GM18520 (cell line): Measurements from ENCODE around the gene PNPLA6.

ENCODE experiments used
- ATAC-seq: cut with Tn5 transposase; IDR thresholded peaks from one replicate; pipeline ENCODE4 v1.9.1; 2021; ENCODE audit not compliant: unreplicated experiment

PNPLA6 gene

DNA sequence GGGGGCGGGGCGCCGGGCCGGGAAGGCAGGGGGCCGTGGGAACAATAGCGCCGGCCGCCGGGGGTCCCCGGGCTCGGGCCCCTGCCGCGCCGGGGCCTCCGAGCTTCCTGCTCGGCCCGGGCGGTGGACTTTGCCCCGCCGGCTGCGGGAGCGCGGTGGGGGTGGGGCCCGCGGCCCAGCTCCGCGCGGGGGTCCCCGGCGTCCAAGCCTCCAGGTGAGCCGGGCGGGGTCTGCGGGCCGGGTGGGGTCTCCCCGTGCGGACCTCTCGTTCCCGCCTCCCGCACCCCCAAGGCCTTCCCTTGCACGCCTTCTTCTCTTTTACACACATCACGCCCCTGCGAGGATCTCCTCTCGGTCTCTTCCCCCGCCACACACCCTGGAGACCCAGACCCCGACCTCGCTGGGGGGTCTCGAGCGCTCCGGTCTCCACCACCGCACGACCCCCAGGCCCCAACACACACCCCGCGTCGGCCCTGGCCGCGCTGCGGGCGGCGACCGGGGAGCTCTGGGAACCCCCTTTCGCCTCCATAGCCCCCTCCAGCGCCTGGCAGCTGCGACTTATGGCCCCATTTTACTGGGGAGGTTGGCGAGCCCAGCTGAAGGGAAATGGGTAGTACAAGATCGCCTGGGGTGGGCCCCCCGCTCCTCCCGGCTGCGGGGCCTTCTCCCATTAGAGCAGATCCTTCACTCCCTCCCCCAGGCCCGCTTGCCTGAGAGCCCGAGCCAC, 60.9 kb downstream of the PNPLA6 start:
- no peak for ATAC-seq

DNA sequence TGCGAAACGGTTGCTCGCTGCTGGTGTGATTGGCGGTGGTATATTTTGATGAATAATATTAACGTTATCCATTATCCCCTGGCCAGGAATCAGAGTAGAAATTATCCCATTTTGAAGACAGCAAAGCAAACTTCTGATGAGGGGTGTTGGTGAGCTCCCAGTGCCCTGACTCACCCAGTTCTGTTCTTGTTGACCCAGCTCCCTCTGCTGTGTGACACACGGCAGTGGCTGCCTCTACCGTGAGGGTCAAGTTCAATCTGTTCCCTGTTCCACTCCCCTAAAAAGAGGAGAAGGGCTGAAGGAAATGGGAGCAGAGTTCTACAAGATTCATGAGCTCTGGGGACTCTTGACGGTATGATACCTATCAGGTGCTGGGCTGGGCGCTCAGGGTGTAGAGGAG, 62.2 kb downstream of the PNPLA6 start:
- ATAC-seq: no peak

DNA sequence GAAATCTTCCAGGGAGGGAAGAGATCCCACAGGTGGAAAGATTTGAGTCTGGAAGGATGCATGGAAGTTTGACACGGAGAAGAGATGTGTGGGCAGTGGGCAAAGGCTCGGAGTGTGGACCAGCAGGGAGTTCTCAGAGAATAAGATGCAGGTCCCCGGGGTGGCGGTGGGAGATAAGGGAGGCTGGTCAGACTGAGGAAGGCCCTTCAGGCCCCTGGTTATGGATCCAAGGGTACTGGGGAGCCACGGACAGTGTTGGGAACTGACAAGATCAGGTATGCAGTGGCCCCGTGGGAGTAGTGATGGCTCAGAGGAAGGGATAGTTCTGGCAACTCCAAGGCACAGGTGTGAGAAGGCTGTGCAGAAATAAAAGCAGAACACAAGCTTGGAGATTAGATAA, 62.7 kb downstream of the PNPLA6 start:
- no peak for ATAC-seq

DNA sequence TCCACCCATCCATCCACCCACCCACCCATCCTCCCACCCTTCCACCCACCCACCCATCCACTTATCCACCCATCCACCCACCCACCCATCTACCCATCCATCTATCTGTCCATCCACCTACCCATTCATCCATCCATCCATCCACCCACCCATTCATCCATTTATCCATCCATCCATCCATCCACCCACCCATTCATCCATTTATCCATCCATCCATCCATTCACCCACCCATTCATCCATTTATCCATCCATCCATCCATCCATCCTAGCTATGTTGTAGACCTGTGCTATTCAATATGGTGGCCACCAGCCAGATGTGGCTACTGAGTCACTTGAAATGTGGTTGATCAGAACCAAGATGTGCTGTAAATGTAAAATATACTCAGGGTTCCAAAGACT, 65.2 kb downstream of the PNPLA6 start:
- no peak for ATAC-seq

DNA sequence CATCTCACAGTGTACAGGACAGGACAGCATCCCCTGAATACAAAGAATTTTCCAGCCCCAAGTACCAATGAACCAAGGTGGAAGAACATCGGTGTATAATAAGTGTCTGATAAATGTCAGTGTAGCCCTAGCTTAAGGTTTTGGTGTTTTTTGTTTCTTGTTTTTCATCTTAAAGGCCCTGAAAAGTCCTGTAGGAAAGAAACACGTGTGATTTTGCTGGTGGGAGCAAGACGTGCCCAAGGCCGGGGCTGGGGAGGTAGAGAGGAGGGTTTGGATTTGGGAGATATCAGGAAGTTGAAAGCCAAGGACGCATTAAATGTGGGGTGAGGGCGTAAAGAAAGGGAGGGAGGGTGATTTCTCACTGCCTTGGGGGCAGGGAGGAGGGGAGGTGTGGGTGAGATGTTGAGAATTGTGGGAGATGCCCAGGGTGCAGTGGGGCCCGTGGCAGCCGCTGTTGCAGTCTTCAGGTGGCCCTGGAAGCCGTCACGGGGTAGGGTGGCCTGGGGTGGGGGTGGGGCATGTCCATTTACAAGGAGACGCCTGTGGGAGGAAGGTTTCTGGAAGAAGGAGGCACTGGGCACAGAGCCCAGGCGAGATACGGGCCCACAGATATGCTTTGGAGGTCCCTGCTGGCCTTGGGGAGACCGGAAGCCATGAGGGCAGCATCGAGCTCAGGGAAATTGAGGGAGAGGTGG, 66.9 kb downstream of the PNPLA6 start:
- no peak for ATAC-seq

DNA sequence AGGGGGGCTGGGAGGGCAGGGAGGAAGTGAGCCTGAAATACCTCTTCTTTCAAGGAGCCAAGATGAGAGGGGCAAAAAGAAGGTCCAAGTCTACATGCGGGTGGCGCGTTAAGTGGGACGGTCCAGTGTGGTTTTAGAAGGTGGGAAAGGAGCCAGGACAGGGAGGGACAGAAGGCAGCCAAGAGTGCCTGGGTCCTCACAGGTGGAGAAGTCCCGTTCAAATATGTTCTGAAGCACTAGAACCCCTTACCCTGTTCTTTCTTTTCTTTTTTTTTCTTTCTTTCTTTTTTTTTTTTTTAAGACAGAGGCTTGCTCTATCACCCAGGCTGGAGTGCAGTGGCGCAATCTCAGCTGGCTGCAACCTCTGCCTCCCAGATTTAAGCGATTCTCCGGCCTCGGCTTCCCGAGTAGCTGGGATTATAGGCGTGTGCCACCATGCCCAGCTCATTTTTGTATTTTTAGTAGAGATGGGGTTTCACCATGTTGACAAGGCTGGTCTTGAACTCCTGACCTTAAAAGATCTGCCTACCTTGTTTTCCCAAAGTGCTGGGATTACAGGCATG, 67.5 kb downstream of the PNPLA6 start:
- ATAC-seq: no peak

DNA sequence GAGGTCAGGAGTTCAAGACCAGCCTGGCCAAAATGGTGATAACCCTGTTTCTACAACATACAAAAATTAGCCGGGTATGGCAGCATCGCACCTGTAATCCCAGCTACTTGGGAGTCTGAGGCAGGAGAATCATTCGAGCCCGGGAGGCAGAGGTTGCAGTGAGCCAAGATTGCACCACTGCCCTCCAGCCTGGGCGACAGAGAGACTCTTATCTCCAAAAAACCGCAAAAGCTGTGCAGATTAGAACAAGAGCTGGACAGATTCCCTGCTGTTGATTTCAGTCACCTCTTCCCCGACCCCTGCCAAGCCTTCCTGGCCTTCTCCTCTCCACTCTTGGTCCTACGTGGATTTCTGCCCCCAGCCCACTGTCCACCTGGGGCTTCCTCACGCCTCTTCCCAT, 68.4 kb downstream of the PNPLA6 start:
- no peak for ATAC-seq

DNA sequence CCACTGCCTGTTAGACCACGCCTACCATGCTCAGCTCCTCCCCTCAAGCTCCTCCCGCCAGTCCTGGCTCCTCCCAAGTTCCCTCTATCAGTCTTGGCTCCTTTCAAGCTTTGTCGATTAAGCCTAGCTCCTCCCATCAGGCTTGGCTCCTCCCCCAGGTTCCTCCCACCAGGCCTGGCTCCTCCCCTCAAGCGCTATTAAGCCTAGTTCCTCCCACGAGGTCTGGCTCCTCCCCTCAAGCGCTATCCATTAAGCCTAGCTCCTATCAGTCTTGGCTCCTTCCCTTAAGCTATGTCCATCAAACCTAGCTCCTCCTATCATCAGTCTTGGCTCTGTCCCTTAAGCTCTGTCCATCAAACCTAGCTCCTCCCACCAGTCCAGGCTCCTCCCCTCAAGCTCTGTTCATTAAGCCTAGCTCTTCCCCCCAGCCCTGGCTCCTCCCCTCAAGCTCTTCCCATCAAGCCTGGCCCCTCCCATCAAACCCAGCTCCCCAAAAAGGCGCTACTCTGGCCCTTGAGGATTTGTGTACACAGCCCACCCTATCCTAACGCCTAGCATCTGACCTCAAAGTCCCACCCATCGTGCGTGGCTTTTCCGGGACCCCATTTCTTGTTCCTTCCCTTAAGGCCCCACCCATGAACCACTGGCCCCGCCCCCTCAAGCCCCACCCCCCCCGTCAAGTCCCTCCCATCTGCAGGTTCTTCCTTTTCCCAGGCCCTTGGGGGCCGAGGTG, 70.1 kb downstream of the PNPLA6 start:
- ATAC-seq: no peak

DNA sequence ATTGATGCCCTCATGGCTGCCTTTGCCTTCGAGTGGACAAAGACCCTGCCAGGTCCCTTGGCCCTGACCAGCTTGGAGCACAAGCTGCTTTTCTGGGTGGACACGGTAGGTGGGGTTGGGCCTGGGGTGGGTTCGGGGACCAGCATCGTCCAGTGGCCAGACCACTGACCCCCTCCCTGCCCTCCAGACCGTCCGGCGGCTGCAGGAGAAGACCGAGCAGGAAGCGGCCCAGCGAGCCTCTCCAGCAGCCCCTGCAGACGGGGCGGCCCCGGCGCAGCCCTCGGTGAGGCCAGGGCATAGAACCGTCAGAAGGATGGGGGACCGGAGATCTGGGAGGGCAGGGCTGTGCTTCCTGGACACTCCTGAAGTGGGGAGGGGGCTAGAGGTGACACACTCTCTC, 70.8 kb downstream of the PNPLA6 start:
- ATAC-seq: no peak

DNA sequence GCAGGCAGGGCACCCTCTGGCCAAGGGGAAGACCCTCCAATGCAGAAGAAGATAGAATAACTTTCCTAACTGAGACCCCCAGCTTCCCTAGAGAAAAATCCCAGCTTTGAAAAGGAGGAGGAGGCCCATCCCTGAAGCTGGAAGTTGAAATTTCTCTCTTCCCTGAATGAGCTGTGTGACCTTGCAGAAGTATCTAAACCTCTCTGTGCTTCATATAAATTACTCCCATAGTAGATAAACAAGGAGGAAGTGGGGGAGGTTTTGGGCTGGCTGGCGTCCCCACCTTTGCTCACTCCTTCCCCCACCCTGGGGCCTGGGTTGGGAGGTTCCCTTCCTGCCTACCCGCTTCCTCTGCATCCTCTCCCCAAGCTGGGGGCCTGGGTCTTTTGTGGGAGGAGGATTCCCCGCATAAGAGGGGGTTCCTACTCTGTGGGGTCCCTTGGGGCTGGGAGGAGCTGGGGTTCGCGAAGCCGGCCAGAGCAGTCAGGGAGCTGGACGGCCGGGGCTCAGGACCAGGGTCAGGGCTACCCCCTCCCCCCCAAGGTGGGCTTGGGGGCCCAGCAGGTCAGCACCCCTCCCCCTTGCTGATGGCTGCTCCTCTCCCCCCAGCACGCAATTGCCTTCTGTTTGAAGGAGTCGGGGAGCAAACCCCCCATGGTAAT, 71.8 kb downstream of the PNPLA6 start:
- ATAC-seq: no peak

DNA sequence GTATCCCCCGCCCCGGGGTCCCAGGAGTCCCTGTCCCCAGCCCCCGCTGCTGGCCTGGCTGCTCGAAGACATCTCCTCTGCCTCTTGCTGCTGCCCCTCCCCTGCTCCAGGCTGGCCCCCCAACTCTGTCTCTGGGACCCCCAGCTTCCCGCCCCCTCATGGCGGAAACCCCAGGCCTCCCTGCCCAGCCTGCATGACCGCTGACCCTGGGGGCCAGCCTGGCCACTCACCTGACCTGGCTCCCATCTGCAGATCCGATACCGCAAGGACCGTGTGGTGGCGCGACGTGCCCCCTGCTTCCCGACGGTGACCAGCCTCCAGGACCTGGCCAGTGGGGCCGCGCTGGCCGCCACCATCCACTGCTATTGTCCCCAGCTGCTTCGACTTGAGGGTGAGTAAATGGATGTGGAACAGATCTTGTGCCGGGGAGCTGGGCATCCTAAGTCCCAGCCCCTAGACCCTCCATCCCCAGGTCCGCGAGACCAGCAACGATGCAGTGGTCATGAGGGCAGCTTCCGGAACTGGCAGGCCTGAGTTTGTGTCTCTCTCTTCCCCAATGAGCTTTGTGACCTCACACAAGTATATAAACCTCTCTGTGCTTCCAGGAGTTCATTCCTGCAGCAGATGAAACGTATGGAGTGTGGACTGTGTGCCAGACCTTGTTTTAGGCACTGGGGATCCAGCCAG, 72.5 kb downstream of the PNPLA6 start:
- no peak for ATAC-seq

DNA sequence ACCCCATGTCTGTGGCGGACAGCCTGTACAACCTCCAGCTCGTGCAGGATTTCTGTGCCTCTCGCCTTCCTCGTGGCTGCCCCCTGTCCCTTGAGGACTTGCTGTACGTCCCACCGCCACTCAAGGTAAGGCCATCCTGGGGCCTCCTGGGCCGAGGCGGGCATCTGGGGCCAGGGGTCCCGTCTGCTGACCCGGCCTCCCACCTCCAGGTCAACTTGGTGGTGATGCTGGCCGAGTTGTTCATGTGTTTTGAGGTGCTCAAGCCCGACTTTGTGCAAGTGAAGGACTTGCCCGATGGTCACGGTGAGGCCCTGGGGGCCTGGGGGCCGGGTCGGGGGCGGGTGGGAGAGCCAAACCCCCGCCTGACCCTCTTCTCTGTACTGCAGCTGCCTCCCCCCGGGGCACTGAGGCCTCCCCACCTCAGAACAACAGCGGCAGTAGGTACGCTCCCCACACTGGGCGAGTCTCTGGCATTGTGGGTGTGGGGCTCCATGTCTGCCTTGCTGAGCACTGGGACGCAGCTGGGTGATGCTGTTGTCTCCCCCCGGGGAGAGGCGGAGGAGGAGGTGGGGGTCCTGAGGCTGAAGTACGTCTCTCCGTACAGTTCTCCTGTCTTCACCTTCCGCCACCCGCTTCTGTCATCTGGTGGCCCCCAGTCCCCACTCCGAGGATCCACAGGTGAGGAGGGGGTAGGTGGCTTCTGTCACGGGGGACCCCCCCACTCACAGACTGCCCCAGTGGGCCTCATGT, 75.1 kb downstream of the PNPLA6 start:
- ATAC-seq: no peak
